ENCODE data around the gene CDK18.
"Not testable (repeated sequence)": the region's sequence is repeated elsewhere in the genome, so short reads cannot be mapped to it uniquely, and the experiment has no call there.

Gene CDK18

GRCh38 chr1:205504311-205505075 is at the start of gene CDK18:
Gene CDK18 (plus strand): TSS chr1:205504669. CDS start chr1:205523168, 18,499 bp downstream.
- DNase-seq: peak; percentile 78

GRCh38 chr1:205454903-205455335 is 49.5 kb upstream of the CDK18 start:
- DNase-seq: peak; percentile 72

- DNase-seq: peak; percentile 68
Observed at GRCh38 chr1:205455581-205456382, 48.7 kb upstream of the CDK18 start, which contains the start of gene BLACAT1. Gene BLACAT1 (minus strand): TSS chr1:205456045.

GRCh38 chr1:205456383-205456867 is 48.0 kb upstream of the CDK18 start:
- DNase-seq: peak; percentile 74

- DNase-seq: peak; percentile 81
Observed at GRCh38 chr1:205456868-205457745, 47.4 kb upstream of the CDK18 start.

GRCh38 chr1:205458777-205459566 is 45.5 kb upstream of the CDK18 start:
- DNase-seq: peak; percentile 83

- no peak for DNase-seq
Observed at GRCh38 chr1:205465392-205465791, 39.1 kb upstream of the CDK18 start.

GRCh38 chr1:205466595-205467220 is 37.8 kb upstream of the CDK18 start:
- no peak for DNase-seq

- DNase-seq: no peak
Observed at GRCh38 chr1:205470131-205470530, 34.3 kb upstream of the CDK18 start.

- DNase-seq: no peak
Observed at GRCh38 chr1:205472737-205473441, 31.6 kb upstream of the CDK18 start.

GRCh38 chr1:205473475-205473874 is 31.0 kb upstream of the CDK18 start:
- DNase-seq: no peak

- DNase-seq: no peak
Observed at GRCh38 chr1:205473966-205474365, 30.5 kb upstream of the CDK18 start.

- DNase-seq: no peak
Observed at GRCh38 chr1:205474571-205474970, 29.9 kb upstream of the CDK18 start.

GRCh38 chr1:205475855-205476254 is 28.6 kb upstream of the CDK18 start:
- no peak for DNase-seq

GRCh38 chr1:205476648-205477047 is 27.8 kb upstream of the CDK18 start:
- no peak for DNase-seq

- no peak for DNase-seq
Observed at GRCh38 chr1:205477121-205477758, 27.2 kb upstream of the CDK18 start.

GRCh38 chr1:205477759-205478247 is 26.7 kb upstream of the CDK18 start:
- peak; percentile 46 for DNase-seq

- not testable (repeated sequence) for DNase-seq
Observed at GRCh38 chr1:205478985-205479384, 25.5 kb upstream of the CDK18 start.

GRCh38 chr1:205480349-205480985 is 24.0 kb upstream of the CDK18 start:
- no peak for DNase-seq

Measured in eye (tissue), 1 donor.